Esophagus (tissue), 2 donors: ENCODE data around the gene CD38. TPM values are rescaled to one million over a fixed set of nuclear protein-coding genes. Genes with fewer than 3 reads are reported as not detected.

Source experiments
- H3K27ac ChIP-seq, 2 donors: one replicate each; pipeline ENCODE4 v1.5.1; 2013; ENCODE audit warnings: low read depth in 2 of 2, mild to moderate bottlenecking in 2 of 2, inconsistent platforms in 1 of 2, low read length in 1 of 2, moderate library complexity in 1 of 2
- H3K27me3 ChIP-seq, 2 donors: one replicate each; pipeline ENCODE4 v1.6.1; 2013; ENCODE audit warnings: low read length in 2 of 2, control low read depth in 1 of 2, mild to moderate bottlenecking in 1 of 2; ENCODE audit not compliant: insufficient read depth in 2 of 2, control insufficient read depth in 1 of 2
- H3K36me3 ChIP-seq, 2 donors: one replicate each; pipeline ENCODE4 v1.6.1; 2013; ENCODE audit warnings: low read length in 1 of 2; ENCODE audit not compliant: control insufficient read depth in 2 of 2, insufficient read depth in 2 of 2
- H3K4me1 ChIP-seq, 2 donors: one replicate each; pipeline ENCODE4 v1.6.1; 2013; ENCODE audit warnings: low read length in 1 of 2; ENCODE audit not compliant: control insufficient read depth in 2 of 2, insufficient read depth in 2 of 2
- H3K4me3 ChIP-seq, 2 donors: one replicate each; pipeline ENCODE4 v1.5.1; 2013; ENCODE audit warnings: low read length in 2 of 2, mild to moderate bottlenecking in 2 of 2, low read depth in 1 of 2, moderate library complexity in 1 of 2
- H3K9me3 ChIP-seq, 2 donors: one replicate each; pipeline ENCODE4 v1.6.1; 2013; ENCODE audit warnings: mild to moderate bottlenecking in 2 of 2, low read depth in 1 of 2, low read length in 1 of 2, moderate library complexity in 1 of 2; ENCODE audit not compliant: control insufficient read depth in 2 of 2, insufficient read depth in 1 of 2
- WGBS, 2 donors: extraction: QIAGEN DNeasy Blood & Tissue Kit; methylation state at CpG; one replicate each; pipeline ENCODE4 v1.1.7; 2013; 5-methylcytosine and 5-hydroxymethylcytosine counted together
- polyA plus RNA-seq, 2 donors: library from polyadenylated mRNA; stranded (reverse); fragments of 200-250 nt; gene quantifications; one replicate each; pipeline ENCODE4 v1.2.3, GENCODE V29; 2013
- donor health status: healthy with polysubstance abuse.
- donor health status: Bipolar disorder and iron deficiency.

CD38 gene
- polyA plus RNA-seq, 2 donors = 0.72 to 1.2 TPM

DNA sequence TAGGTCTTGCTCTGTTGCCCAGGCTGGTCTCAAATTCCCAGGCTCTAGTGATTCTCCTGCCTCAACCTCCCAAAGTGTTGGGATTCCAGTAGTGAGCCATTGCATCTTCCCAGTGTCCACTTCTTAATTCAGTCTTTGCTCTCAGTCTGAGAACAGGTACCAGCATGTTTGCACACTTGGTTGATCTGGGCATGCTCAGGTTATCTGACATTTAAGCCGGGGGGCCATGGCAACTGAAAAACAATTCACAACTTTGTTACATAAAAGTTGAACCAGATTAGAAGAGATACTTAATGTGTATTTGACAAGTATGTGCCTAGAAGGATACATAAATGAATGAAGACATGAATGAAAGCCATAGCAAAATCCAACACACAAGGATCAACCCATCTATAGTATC, 121.4 kb downstream of the CD38 start:
- 57 to 65% methylated on average over 1 of the region's 1 CpG for WGBS, 2 donors
- Histone ChIP-seq H3K4me3 (no peak overlapping the region), H3K27ac (peak overlapping the region; percentile 50 to 76), H3K9me3 (no peaks in the 10 kb centered on the region), H3K4me1 (no peaks in the 10 kb centered on the region), H3K27me3 (no peaks in the 10 kb centered on the region), H3K36me3 (no peaks in the 10 kb centered on the region)

DNA sequence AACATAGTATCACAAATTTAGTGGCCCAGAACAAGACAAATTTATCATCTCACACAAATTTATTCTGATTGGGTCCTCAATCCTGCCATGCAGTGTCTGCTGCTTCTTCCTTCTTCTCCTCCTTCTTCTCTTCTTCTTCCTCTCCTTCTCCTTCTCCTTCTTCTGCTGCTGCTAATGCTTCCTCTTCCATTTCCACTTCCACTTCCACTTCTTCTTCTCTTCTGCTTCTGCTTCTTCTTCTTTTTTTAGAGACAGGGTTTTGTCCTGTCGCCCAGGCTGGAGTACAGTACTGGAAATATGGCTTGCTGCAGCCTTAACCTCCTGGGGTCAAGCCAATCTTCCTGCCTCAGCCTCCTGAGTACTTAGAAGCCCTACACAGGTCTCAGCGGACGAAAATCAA, 122.9 kb downstream of the CD38 start:
- Histone ChIP-seq H3K27ac (no peak overlapping the region), H3K4me1 (no peaks in the 10 kb centered on the region), H3K4me3 (no peak overlapping the region), H3K9me3 (no peaks in the 10 kb centered on the region), H3K36me3 (no peaks in the 10 kb centered on the region), H3K27me3 (no peaks in the 10 kb centered on the region)
- WGBS, 2 donors = 85 to 89% methylated on average over 3 of the region's 3 CpGs

DNA sequence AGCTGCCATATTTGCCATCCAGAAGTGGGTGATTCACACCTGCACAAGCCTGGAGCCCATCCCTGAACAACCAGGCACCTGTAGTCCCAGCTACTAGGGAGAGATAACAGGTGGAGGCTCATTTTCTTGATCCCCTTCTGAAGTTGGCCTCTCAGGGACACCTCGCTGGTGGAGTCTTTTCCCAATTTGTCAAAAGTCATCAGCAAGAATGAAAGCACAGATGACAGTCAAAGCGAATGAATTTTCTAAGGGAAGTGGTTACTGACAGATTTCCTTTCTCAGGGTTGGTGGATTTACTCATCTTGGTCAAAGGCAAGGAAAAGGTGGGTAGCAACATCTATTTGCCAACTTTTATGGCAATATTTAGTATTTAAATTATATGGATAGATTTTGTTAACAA, 123.9 kb downstream of the CD38 start:
- no peaks in the 10 kb centered on the region for H3K4me1 ChIP-seq
- WGBS, 2 donors = 63 to 73% methylated on average over 2 of the region's 2 CpGs
- H3K36me3 ChIP-seq = no peaks in the 10 kb centered on the region
- H3K27me3 ChIP-seq = no peaks in the 10 kb centered on the region
- no peaks in the 10 kb centered on the region for H3K9me3 ChIP-seq
- no peak overlapping the region for H3K4me3 ChIP-seq
- no peak overlapping the region for H3K27ac ChIP-seq

DNA sequence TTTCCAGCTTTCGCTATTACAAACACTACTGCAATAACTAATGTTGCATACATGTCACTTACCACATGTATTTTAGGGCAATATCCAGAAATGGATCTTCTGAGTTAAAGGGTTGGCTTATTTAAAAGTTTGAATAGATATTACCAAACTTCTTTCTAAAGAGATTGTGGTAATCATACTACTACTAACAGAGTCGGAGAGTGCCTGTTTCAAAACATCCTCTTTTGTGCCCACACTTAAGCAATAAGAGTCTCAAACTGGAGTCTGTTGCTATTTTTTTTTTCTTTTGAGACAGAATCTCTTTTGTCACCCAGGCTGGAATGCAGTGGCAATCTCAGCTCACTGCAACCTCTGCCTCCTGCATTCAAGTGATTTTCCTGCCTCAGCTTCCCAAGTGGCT, 124.6 kb downstream of the CD38 start:
- Histone ChIP-seq H3K36me3 (no peaks in the 10 kb centered on the region), H3K9me3 (no peaks in the 10 kb centered on the region), H3K4me1 (no peaks in the 10 kb centered on the region), H3K27ac (no peak overlapping the region), H3K27me3 (no peaks in the 10 kb centered on the region), H3K4me3 (no peak overlapping the region)
- WGBS, 2 donors = 85 to 86% methylated on average over 2 of the region's 2 CpGs

Other genes starting within 250 kb of the CD38 start
- 10 to 100 TPM; 37.5 to 39.9 TPM for gene FBXL5, start 123.0 kb upstream of the CD38 start, polyA plus RNA-seq
- 10 to 100 TPM; 25.7 to 42.6 TPM for gene FAM200B, start 96.5 kb upstream of the CD38 start, polyA plus RNA-seq
- 1 to 10 TPM in 1 of 2 donors, under 1 TPM in 1; 0.96 to 1.5 TPM for gene BST1, start 75.3 kb upstream of the CD38 start, polyA plus RNA-seq
- gene FGFBP1, start 160.4 kb downstream of the CD38 start, polyA plus RNA-seq = 100 to 1,000 TPM; 178 to 533 TPM
- under 1 TPM in 1 of 2 donors, not detected in 1; 0.61 TPM for gene FGFBP2, start 184.8 kb downstream of the CD38 start, polyA plus RNA-seq